SK-N-SH (cell line): ENCODE data around the gene TRPT1. TPM values are rescaled to one million over a fixed set of nuclear protein-coding genes. Genes with fewer than 3 reads are reported as not detected.

ENCODE experiments used
- CTCF ChIP-seq: fragments of 200-600 bp; sonication (generic); IDR thresholded peaks from 2 replicates; pipeline ENCODE4 v1.6.1; 2017; ENCODE audit warnings: antibody characterized with exemption, mild to moderate bottlenecking, moderate library complexity
- ELF1 ChIP-seq: IDR thresholded peaks from 2 replicates; pipeline ENCODE4 v1.4.0; 2012
- EP300 ChIP-seq, 2 experiments: IDR thresholded peaks; 2 replicates each; pipeline versions ENCODE4 v1.4.0 to v1.6.1; 2012; ENCODE audit warnings: borderline replicate concordance in 1 of 2, low read depth in 1 of 2, low read length in 1 of 2
- EZH2phosphoT487 ChIP-seq: fragments of 200-600 bp; sonication (generic); IDR thresholded peaks from 2 replicates; pipeline ENCODE4 v1.6.1; 2017; ENCODE audit warnings: low read depth, mixed run types, mild to moderate bottlenecking, antibody characterized with exemption, moderate library complexity, borderline replicate concordance
- FOSL2 ChIP-seq: IDR thresholded peaks from 2 replicates; pipeline ENCODE4 v1.4.0; 2012; ENCODE audit warnings: low read depth, mild to moderate bottlenecking, moderate library complexity, borderline replicate concordance
- FOXJ3 ChIP-seq: sonication (generic); formaldehyde crosslinking; IDR thresholded peaks from 2 replicates; pipeline ENCODE4 v1.5.1; 2020; ENCODE audit warnings: mild to moderate bottlenecking, missing genetic modification reagents
- GABPA ChIP-seq: IDR thresholded peaks from 2 replicates; pipeline ENCODE4 v1.4.0; 2012; ENCODE audit warnings: low read depth, mild to moderate bottlenecking
- GATA2 ChIP-seq: sonication (generic); formaldehyde crosslinking; IDR thresholded peaks from 2 replicates; pipeline ENCODE4 v1.5.0; 2020; ENCODE audit warnings: mild to moderate bottlenecking, missing genetic modification reagents
- MAX ChIP-seq: IDR thresholded peaks from 2 replicates; pipeline ENCODE4 v1.4.0; 2012; ENCODE audit warnings: low read depth
- MEF2A ChIP-seq: IDR thresholded peaks from 2 replicates; pipeline ENCODE4 v1.4.0; 2012; ENCODE audit warnings: low read depth, borderline replicate concordance
- RCOR1 ChIP-seq: fragments of 150-350 bp; IDR thresholded peaks from 2 replicates; pipeline ENCODE4 v1.6.1; 2017; ENCODE audit warnings: antibody characterized with exemption, low read length
- RFX5 ChIP-seq: IDR thresholded peaks from 2 replicates; pipeline ENCODE4 v1.6.1; 2012; ENCODE audit warnings: mild to moderate bottlenecking, improper control_type of control experiment, low read length
- RXRA ChIP-seq: IDR thresholded peaks from 2 replicates; pipeline ENCODE4 v1.4.0; 2012; ENCODE audit warnings: low read depth, mild to moderate bottlenecking, borderline replicate concordance
- TAF1 ChIP-seq: IDR thresholded peaks from 2 replicates; pipeline ENCODE4 v1.6.1; 2012; ENCODE audit warnings: low read depth, mild to moderate bottlenecking, low read length, moderate library complexity, borderline replicate concordance
- USF2 ChIP-seq: fragments of 150-350 bp; IDR thresholded peaks from 2 replicates; pipeline ENCODE4 v1.6.1; 2017; ENCODE audit warnings: antibody characterized with exemption, low read length, low read depth, borderline replicate concordance
- YY1 ChIP-seq: IDR thresholded peaks from 2 replicates; pipeline ENCODE4 v1.4.0; 2012; ENCODE audit warnings: low read depth, mild to moderate bottlenecking
- polyA plus RNA-seq, 3 experiments: library from polyadenylated mRNA; depleted of rRNA; stranded (reverse); fragments of >200 nt; gene quantifications; 2 replicates each; pipeline ENCODE4 v1.2.3, GENCODE V29; 2012
- TF ChIP-seq, protein P1 (sequence below): IDR thresholded peaks from 2 replicates; pipeline ENCODE4; 2012

Gene TRPT1
- polyA plus RNA-seq, 1 of the 3 experiments (the other 2 are of a cell fraction): 62.4 TPM

DNA sequence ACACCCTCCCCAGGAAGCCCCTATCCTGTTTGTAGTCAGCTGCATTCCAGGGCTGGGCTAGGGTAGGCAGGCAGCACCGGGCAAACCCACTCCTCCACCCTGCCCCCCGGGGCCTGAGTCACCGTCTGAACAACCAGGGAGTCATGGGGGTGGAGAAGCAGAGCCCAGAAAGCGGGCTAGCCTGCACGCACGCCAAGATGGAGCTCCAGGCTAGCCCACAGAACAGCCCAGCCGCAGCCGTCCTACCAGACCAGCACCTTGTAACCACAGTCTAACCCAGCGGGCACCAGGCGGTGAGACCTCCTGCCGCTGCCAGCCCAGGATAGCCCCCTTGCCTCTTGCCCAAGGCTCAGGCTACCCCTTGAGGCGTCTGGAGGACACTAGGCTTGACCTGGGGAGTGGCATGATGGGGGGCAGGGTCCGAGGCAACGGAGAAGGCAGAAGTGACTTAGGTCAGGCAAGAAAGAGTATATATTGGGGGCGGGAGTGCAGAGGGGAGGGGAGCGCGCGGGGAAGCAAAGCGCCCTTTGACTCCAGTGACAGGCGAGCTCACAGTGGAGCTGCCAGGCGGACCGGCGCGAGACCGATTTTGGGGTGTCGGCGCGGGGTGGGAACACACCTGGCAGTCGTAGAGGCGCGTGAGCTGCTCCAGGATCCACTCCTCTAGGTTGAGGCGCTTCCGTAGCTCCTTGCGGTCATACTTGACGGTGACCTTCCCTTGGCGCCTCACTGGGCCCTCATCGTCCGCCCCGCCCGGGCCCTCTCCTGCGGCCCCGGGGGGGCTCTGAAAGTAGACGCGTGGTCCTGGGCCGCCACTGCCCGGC is 20.0 kb upstream of the TRPT1 start (continued):
- TF ChIP-seq MAX (peak; percentile 55; the same call in 1 of the 2 replicates), RFX5 (no peak), ELF1 (no peak), YY1 (peak; percentile 65; the same call in 1 of the 2 replicates), TAF1 (no peak), FOSL2 (peak; percentile 90; the same call in 1 of the 2 replicates), CTCF (no peak), USF2 (no peak), RXRA (no peak), FOXJ3 (no peak), EZH2phosphoT487 (no peak), MEF2A (no peak), RCOR1 (peak; percentile 46; the same call in 1 of the 2 replicates), GABPA (no peak), EP300 (IDR thresholded peaks at IDR 0.05; ENCODE audit: borderline replicate concordance in 1 of 2, low read depth in 1 of 2, low read length in 1 of 2) (no peak), GATA2 (CRISPR knock-in tag) (no peak)
- TF ChIP-seq, protein P1, sequence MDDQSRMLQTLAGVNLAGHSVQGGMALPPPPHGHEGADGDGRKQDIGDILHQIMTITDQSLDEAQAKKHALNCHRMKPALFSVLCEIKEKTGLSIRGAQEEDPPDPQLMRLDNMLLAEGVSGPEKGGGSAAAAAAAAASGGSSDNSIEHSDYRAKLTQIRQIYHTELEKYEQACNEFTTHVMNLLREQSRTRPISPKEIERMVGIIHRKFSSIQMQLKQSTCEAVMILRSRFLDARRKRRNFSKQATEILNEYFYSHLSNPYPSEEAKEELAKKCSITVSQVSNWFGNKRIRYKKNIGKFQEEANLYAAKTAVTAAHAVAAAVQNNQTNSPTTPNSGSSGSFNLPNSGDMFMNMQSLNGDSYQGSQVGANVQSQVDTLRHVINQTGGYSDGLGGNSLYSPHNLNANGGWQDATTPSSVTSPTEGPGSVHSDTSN: no peak; the same call in 1 of the 2 replicates
- TF ChIP-seq, all 33 proteins: peak for 7
